Measurements from ENCODE around the gene WDR64.
"Not testable (repeated sequence)": the region's sequence is repeated elsewhere in the genome, so short reads cannot be mapped to it uniquely, and the experiment has no call there.

Gene WDR64

DNA sequence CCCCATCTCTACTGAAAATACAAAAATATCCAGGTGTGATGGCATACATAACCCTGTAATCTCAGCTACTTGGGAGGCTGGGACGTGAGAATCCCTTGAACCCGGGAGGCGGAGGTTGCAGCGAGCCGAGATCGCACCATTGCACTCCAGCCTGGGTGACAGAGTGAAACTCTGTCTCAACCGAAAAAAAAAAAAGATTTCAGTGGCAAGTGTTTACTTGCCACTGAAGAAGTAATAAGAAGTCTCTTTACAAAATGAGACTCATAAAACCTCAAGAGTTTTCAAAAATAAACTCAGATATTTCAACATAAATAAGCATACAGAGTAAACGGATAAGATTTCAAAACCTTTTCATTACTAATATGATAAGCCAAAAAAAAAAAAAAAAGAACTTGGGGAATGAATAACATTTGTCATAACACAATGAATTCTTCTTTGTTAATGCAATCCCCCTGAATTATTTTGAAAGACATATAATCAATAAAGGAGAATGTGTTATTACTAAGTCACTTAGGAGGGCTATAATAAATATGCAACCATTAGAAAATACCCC is 161.8 kb downstream of the WDR64 start:
- DNase-seq = no peak

DNA sequence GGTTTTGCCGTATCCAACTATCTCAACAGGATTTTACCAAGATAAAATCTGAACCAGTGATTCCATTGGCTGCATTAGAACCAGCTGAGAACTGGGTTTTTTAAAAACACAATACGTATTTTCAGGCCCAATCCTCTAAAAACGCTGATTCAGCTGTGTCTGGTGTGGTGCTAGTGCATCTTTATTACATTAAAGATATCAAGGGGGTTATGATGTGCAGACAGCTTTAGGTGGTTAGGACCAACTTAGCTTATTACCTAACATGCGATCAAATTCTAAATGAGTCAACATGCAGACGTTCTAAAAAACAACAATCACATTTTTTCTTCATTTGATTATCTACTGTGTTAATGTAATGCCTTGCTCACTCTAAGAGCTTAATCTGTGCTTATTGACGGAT is 163.9 kb downstream of the WDR64 start:
- no peak for DNase-seq

DNA sequence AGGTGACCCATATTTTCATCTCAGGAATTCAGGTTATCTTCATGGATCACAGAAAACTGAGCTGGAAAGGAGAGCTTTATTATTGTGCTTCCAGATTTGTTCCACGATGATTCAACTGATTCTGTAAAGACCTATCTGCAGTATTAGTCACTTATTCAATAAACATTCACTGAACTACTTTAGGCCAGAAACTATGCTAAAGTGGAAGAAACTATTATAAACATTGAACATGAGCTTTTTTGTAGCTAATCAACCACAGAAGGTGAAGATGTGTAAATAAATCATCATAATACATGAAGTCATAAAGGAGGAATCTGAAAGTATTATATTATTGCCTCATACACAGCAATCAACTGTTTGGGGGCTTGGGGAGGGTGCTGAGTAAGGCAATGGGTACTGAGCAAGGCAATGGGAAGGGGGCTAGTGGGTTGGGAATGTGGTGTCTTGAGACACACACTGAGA is 165.3 kb downstream of the WDR64 start:
- DNase-seq = no peak

DNA sequence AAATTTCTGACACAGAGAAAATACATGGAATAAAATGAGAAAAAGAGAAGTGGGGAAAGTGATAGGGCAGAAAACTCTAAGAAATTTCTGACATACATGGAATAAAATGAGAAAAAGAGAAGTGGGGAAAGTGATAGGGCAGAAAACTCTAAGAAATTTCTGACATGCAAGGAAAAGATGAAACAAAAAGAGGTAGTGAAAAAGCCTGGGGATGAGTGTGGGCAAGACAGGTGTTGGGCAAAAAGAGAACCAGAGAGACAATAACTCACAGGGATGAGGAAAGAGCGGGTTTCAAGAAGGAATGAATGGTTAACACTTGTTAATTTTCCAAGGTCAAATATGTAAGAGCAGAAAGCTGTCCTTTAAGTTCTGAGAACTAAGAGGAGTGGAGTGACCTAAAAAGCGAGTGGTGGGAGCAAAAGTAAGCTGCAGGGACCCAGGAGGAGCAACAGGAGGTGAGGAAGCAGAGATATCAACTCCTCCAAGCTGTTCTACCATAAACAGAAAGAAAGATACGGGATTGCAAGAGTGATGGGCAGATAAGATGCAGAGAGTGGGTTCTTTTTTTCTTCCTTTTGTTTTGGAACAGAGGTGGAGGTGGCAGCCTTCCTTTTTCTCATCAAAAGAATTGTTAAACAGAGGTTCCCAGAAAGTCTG is 166.0 kb downstream of the WDR64 start:
- DNase-seq = no peak

DNA sequence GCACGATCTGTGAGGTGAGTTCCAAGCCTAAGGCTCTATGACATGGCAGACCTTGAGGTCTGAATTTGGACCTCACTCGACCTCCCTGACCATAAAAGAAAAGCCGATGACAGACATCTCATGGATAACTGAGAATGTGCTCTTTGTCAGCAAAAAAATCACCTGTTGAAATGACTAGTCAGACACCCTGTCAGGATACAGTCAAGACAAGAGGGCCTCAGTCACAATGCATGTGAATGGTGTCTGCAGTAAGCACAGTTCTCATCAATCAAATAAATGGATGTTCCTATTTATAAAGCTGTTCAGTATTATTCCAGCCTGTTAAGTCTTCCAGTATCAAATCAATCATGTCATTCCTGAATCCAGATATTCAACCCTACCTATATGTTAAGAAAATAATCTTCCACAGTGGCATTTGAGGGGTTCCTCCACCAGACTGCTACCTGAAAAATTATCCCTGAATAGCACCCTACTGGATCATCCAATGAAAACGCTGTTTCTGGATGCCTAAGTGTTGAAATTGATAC is 167.3 kb downstream of the WDR64 start:
- DNase-seq = no peak

DNA sequence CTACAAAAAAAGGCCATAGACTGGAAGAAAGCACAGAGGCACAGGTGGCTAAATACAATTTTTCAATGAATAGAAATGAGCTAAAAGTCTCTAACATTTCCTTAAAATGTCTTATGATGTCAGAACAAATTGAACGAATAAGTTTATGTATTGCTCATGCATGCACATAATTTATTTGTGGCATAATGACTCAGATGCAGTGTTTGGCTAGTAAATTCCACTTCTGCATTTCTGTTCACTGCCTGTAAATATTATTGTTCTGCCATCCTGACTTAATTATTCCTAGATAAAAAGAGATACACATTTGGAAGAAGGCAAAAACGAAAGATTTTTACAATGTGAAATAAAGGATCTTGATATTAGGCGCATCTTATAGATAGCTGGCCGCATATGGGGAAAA is 169.3 kb downstream of the WDR64 start:
- no peak for DNase-seq

DNA sequence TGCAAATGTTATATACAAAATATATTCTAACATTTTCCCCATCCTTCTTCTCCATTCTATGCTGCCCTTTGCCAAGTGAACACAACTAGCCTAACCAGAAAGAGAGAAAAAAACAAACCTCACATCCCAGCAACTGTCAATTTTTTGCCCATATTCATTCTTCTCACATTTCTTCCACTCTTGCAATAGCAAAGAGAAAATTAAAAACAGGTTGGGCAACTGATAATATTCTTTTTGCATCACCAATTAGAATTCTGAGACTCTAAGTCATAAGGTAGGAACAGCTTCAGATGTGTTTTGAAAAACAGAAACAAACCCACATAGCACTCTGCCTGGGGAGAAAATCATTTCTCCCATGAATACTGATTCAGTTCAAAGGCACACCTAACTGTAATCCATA is 170.8 kb downstream of the WDR64 start:
- DNase-seq = no peak

DNA sequence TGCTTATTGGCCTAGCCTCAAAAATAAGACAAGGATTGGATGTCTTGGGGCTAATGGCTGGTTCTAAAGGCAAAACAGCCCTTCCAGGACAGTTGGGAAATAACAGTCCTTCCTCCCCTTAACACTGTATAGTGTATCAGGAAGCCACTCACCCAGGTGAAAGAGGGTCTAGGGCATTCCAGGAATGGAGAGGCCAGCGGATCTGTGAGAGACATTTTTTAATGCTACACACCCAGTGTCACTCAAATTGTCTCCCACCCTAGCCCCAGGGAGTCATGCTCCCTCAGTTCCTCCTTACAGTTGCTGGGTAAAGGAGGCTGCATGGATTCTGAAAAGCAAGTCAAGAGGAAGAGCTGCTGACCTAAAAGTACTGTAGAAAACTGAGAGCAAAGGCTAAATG is 171.8 kb downstream of the WDR64 start:
- DNase-seq = no peak

DNA sequence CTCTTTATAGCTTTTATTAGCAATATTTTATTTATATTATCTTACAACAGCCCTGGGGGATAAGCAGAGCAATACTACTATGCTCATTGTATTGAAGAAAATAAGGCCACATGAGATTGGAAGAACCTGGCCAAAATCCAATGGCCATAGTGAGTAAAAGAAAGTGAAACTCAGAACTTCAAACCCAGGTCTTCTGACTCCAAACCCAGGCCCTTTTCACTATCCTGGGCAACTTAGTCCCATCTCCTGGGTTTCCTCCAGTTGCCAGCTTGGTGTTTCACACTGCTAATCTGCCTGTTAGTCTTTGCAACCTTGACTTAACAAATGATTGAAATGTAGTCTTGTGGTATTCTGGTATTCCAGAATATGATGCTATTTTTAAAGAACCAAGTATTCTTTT is 173.5 kb downstream of the WDR64 start:
- no peak for DNase-seq

DNA sequence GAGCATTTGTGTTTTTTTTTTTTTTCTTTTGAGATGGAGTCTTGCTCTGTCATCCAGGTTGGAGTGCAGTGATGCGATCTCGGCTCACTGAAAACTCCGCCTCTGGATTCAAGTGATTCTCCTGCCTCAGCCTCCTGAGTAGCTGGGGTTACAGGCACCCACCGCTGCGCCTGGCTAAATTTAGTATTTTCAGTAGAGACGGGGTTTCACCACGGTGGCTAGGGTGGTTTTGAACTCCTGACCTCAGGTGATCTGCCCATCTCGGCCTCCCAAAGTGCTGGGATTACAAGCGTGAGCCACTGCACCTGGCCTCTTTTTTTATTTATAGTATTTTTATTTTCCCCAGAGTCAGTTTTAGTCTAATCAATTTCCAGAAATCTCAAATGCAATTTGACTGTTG is 174.5 kb downstream of the WDR64 start:
- DNase-seq = not testable (repeated sequence)

DNA sequence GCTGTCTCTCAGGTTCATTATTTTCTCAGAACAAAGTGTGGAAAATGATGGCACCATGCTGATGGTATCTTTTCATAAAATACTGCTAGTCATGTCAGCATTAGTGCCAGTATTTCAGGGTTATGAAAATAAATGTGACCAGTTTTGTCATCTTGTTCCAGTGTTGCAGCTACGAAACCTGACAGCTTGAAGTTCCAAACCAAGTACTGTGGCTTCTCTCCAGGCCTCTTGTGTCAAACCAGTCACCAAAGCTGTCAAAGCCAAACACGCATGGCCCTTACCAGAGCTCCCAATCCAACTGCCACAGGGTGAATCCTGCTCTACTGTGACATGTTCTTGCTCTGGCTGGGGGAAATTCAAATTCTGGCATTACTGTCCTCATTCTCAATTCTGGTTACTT is 175.2 kb downstream of the WDR64 start:
- DNase-seq = no peak

DNA sequence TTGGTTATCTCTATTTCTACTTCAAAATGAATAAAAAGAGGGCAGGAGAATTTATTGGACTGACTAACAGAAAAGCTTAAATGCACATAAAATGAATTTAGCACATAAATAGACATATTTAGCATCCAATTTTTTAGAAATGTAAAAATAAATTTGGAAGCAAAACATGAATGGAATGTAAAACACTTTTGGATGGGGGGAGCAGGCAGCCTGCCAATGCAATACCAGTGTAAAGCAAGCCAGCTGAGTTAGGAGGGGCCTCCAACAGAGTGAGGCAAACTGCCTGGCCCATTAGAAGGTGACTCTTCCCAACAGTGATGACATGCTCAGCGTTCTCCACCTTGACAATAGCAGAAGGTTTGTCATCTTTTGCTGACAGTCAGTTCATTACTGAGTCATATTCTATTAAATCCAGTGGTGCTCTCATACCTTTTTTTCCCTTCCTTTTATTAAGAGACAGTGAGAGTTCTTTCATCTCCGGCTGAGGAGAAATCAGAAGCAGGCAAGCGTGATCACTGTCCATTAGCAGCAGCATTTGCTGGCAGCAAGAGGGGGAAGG is 176.5 kb downstream of the WDR64 start:
- DNase-seq = no peak

DNA sequence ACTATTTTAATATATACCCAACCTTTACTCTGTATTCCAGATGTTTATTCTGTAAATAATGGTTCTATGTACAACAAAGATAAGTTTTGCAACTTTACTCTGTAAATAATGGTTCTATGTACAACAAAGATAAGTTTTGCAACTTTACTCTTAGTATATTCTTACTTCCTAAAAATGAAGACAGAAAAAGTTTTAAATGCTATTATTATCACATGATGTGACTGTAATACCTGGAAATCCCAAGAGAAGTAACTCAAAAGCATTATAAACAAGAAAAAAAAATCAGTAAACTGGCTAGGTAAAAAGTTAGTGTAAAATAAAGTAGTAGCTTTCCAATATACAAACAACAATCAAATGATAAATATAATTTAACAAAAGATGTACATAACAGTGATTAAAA is 177.4 kb downstream of the WDR64 start:
- DNase-seq = no peak

DNA sequence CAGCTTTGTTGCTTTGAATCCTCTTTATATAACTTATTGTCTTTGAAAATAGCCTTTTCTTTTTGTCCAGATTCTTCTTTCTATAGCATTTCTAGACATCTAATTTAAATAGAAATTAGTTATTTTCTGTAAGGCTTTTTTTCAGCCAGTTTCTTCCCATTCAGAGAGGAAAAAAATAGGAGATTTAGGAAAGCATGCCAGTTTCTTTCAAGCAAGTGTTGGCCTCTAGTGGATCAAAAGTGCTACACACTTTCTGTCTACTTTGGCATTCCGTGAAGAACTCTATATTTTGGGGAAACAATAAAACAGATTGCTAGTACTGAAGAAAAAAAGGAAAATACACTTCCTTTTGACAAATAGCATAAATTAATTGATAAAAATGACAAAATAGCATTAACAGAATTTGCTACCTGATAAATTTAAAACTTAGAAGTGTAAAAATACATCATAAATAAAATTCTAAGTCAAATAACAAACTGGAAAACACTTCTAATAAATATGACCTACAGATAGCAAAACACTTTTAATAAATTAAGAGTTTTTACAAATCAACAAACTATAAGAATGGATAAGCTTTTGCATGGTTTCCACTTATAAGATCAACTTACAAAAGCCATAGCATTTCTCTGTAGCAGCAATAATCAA is 182.8 kb downstream of the WDR64 start:
- DNase-seq = no peak

DNA sequence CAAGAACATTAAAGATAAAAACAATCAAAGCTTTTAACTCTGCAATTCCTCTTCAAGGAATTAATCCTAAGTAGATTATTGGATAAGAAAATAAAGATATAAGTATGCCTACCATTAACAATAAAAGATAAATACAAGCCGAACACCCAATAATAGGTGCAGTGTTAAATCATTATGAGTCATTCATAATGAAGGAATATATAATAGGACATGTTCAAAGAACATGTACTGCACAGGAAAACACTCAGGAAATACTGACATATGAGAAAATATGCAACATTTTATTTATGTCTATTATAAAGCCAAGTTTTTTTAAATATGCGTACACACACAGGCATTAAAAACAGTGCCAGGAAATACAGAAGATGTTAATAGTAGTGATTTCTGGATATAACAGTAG is 184.9 kb downstream of the WDR64 start:
- DNase-seq = no peak

DNA sequence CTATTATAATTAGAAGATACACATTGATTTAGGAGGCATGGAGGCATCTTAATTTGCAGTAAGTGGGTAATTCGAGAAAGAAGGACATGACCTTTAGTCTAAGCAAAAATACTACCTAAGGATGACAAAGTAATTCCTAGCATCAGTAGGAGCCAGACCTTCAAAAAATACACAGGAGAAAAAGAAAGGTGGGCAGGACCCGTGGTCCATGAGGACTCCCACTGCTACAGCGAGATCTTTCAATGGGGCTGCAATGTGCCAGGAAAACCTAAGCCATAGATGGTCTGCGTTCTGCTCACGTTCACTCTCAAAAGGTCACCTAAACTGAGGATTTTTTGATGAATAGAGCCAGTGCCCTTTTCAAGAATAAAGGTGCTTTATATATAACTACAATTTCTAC is 185.3 kb downstream of the WDR64 start:
- DNase-seq = no peak

DNA sequence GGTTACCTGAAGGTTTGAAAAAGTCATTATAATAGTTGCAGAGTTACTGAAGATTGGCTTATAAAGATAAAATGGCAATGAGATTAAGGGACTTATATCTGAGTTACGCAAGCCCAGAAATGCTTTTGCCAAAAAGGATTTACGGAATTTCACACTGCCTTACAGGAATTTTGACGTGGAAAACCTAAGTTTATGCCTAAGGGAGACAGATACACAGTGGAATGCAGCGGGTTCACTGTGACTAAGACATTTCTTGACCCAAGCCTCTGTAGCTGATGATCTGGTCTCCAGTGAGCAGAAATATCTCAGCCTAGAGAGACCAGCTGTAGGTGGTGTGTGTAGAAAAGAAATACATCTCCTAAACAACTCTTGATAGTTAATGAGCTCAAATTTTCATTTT is 185.8 kb downstream of the WDR64 start:
- no peak for DNase-seq

DNA sequence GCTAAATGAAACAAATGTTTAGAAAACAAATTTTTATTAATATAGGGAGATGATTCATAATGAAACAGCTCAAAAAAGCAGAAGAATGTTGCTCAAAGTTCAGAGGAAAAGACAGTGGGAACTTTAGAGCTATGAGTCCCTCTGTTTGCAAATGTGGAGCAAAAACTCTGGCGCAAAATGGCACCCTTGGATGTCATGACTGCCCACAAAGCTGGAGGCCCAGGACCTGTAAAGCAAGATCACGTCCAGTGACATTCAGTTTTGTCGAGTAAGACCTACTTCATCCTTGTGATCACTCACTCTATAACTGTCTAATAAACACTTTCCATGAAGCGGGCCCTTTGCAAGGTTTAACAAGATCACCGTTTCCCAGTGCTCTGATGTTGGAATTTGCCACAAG is 186.8 kb downstream of the WDR64 start:
- no peak for DNase-seq

DNA sequence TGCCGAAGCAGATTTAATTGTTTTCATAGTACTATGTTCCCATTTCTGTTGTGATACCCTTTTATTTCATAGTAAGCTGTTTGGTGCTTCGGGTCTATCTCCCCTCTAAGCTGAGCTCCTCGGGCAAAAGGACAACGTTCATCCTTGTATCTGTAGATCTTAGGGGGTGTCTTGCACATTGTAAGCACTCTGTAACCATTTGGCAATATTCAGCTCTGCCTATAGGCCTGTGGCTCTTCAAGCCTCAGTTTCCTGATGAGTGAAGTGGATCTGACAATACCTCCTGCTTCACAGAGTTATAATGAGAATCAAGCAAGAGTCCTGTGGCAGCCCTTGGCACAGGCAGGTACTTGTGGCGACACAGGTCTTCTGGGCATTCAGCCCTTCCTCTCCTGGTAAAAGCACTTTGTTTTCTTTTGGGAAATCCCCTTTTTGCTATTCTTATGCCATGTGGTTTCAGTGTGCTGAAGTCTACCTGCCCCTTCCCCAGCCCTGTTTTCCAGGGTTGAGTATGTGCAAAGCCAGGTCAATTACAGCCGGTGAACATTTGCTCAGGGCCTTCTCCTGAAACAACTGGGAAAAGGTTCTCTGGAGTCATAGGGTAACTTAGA is 187.4 kb downstream of the WDR64 start:
- DNase-seq = no peak

DNA sequence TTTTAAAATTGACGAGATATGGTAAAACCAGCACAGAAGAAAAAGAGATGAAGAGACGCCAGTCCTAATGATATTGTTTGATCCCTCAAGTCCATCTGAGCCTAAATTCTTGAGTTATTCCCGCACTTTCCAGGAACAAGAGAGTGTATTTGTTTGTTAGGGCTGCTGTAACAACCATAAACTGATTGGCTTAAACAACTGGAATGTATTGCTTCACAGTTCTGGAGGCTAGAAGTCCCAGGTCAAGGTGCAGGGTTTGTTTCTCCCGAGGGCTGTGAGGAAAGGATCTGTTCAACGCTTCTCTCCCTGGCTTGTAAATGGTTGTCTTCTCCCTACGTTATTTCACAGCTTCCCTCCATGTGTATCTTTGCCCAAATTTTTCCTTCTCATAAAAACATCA is 188.1 kb downstream of the WDR64 start:
- DNase-seq = no peak

DNA sequence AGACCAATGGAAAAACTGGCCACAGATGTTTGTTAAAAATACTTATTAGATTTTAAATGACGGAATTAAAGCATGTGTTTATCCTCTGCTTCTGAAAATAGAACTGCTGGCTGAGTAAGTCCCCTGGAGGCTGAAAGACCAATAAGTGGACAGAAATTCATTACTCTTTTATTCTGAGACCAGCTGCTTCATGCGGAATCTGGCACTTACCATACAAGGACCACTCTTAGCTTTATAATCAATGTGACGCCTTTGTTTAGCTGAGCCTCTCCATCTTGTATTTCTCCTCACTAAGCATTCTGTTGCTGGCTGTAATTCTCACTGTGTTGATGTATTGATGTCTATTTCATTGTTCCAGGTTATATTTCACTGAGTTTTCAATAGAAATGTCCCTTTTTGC is 189.6 kb downstream of the WDR64 start:
- DNase-seq = peak; percentile 26

DNA sequence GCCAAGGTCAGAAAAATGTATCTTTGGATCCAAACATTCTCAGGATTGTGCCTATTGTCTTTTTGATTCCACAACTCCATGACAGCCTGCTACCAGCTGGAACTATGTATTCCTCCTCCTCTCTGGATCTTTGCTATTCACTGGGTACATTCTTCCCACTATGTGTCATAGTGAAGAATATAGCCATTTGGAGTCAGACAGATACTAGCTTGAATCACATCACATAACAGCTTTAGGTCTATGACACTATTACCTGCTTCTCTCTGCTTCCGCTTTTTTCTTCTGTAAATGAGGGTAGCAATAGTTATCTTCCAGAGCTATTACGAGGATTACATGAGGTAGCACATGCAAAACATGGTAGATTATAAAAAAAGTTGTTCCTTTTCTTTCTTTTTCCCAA is 190.5 kb downstream of the WDR64 start:
- no peak for DNase-seq

DNA sequence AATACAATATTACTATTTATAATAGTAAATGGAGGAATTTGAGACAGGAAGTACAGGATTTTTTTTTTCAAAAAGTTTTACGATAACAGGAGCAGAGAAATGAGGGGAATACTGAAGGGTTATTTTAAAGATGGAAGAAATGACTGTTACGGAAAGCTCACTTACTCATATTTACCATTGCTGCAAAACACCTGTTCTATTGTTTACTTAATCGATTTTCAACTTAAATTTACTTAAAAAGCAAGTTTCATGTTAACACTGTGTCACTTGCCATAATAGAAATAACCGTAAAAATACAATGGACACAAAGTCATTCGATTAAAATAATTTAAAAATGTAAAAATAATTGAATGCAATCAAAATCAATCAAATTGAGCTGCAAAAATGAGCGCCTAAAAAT is 192.5 kb downstream of the WDR64 start:
- DNase-seq = no peak

DNA sequence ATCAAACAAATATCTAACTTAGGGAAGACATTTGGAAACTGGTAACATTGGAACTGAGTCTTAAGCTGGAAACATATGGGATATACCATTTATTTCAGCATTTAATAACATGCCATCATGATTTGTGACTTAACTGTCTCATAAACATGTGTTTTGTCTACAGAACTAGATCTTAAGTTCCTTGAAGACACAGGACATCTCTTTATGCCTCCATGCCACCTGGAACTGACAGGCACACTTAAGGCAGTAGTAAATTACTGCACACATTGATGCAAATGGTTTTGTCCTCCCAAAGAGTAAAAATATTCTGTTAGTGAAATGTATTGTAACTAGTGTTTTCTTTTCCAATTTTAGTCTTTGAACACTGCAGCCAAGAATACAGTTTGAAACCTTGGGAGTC is 194.3 kb downstream of the WDR64 start:
- no peak for DNase-seq

Measured in DMS79 (cell line).